ENCODE measurements around the gene DSEL. TPM values are rescaled to one million over a fixed set of nuclear protein-coding genes. Genes with fewer than 3 reads are reported as not detected.

The DSEL gene
- total and polyA plus RNA-seq, 2 of the 4 experiments (the other 2 are of a cell fraction) = 16.8 to 100 TPM

DNA sequence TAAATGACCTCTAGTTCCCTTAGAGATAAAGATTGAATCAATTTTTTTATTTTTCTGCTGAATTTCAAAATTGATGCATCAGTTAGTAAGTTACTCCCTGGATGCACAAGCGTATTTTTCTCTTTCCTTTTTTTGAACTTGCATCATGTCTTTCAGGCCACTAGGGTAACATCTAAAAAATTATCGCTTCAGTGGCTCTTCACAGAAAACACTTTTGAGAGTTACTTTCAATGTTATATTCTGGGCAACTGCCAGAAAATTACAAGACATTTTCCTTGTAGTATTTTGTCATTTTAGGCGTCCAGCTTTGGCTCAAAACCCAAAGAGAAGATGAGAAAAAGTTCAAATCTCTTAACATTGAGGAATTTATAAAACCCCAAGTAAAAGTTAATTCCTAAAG lies 59.8 kb downstream of the DSEL start:
- Histone ChIP-seq H3K23ac (ENCODE audit: low read depth, low read length) (no peak overlapping the region), H3K4me3 (ENCODE audit: insufficient read depth, low read depth, low read length) (no peak overlapping the region), H2AK9ac (replicated peaks; ENCODE audit: low read depth, low read length, poor library complexity) (no peak overlapping the region), H3K18ac (ENCODE audit: low read depth, low read length) (no peak overlapping the region), H4K5ac (ENCODE audit: low read depth, low read length) (no peak overlapping the region), H3K27ac (ENCODE audit: insufficient read depth, low read length) (no peak overlapping the region), H3K9me3 (ENCODE audit: control insufficient read depth, insufficient read depth, low read length) (no peaks in the 10 kb centered on the region), H4K8ac (ENCODE audit: low read depth in 2 of 2, low read length in 2 of 2) (no peak overlapping the region), H2BK15ac (ENCODE audit: low read depth, low read length) (no peak overlapping the region), H2AFZ (replicated peaks; ENCODE audit: low read length, poor library complexity) (no peak overlapping the region), H2BK20ac (ENCODE audit: low read depth, low read length) (no peak overlapping the region), H3K27me3 (ENCODE audit: control insufficient read depth, insufficient read depth, low read length) (no peaks in the 10 kb centered on the region), H3K36me3 (ENCODE audit: control insufficient read depth, insufficient read depth, low read length) (no peaks in the 10 kb centered on the region), H2BK120ac (ENCODE audit: low read depth, low read length) (no peak overlapping the region), H3K9me1 (ENCODE audit: insufficient read depth, low read length) (no peaks in the 10 kb centered on the region), H3K79me1 (ENCODE audit: low read depth in 1 of 2, low read length in 2 of 2) (no peaks in the 10 kb centered on the region), H3K4me2 (ENCODE audit: low read depth, low read length) (no peak overlapping the region), H4K20me1 (ENCODE audit: insufficient read depth, low read length) (no peaks in the 10 kb centered on the region), H3K56ac (ENCODE audit: extremely low read depth, insufficient read depth, low read length) (no peak overlapping the region), H3K4ac (ENCODE audit: low read depth, low read length) (no peak overlapping the region), H3K9ac (ENCODE audit: low read depth, low read length) (no peak overlapping the region), H3K4me1 (ENCODE audit: control insufficient read depth, insufficient read depth, low read length) (no peaks in the 10 kb centered on the region), H4K91ac (ENCODE audit: insufficient read depth, low read depth, low read length) (no peak overlapping the region), H2BK5ac (ENCODE audit: low read depth, low read length, poor library complexity, severe bottlenecking) (no peak overlapping the region), H2AK5ac (ENCODE audit: low read depth, low read length) (no peak overlapping the region), H3K14ac (replicated peaks; ENCODE audit: low read depth, low read length) (no peak overlapping the region)
- no TSS peak for BruUV-seq (replicated peaks)
- dilution Hi-C loops (cut with HindIII; ENCODE audit: low sequenced_read_pairs, unreplicated experiment) = no loop called here
- ATAC-seq (ENCODE audit: low read depth) = no peak
- TF ChIP-seq NFE2L2 (IDR thresholded peaks at IDR 0.05; ENCODE audit: low read depth, low read length) (no peak), BHLHE40 (IDR thresholded peaks at IDR 0.05; ENCODE audit: low read depth, low read length) (no peak), MXI1 (IDR thresholded peaks at IDR 0.05; ENCODE audit: borderline replicate concordance, low read depth, low read length) (no peak), RCOR1 (IDR thresholded peaks at IDR 0.05; ENCODE audit: insufficient replicate concordance, low read length) (no peak), FOS (IDR thresholded peaks at IDR 0.05; ENCODE audit: low read depth, low read length) (no peak)
- TF ChIP-seq, protein P1, sequence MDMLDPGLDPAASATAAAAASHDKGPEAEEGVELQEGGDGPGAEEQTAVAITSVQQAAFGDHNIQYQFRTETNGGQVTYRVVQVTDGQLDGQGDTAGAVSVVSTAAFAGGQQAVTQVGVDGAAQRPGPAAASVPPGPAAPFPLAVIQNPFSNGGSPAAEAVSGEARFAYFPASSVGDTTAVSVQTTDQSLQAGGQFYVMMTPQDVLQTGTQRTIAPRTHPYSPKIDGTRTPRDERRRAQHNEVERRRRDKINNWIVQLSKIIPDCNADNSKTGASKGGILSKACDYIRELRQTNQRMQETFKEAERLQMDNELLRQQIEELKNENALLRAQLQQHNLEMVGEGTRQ (IDR thresholded peaks at IDR 0.05; ENCODE audit: low read depth, low read length) = no peak
- TF ChIP-seq, protein P2, sequence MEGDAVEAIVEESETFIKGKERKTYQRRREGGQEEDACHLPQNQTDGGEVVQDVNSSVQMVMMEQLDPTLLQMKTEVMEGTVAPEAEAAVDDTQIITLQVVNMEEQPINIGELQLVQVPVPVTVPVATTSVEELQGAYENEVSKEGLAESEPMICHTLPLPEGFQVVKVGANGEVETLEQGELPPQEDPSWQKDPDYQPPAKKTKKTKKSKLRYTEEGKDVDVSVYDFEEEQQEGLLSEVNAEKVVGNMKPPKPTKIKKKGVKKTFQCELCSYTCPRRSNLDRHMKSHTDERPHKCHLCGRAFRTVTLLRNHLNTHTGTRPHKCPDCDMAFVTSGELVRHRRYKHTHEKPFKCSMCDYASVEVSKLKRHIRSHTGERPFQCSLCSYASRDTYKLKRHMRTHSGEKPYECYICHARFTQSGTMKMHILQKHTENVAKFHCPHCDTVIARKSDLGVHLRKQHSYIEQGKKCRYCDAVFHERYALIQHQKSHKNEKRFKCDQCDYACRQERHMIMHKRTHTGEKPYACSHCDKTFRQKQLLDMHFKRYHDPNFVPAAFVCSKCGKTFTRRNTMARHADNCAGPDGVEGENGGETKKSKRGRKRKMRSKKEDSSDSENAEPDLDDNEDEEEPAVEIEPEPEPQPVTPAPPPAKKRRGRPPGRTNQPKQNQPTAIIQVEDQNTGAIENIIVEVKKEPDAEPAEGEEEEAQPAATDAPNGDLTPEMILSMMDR (conservative IDR thresholded peaks at IDR 0.05; ENCODE audit: low read depth, low read length) = no peak
- POLR2A ChIA-PET (ENCODE audit: unreplicated experiment) = no interaction called here
- intact Hi-C loops (cut with micrococcal nuclease) = no loop called here
- no peak for DNase-seq
- CTCF ChIA-PET = no interaction called here
- no CpG with 5 or more reads among the region's 3 CpGs for WGBS, 2 experiments (ENCODE audit: extremely low coverage in 2 of 2, insufficient read length in 1 of 2)
- in situ Hi-C loops (cut with MboI; ENCODE audit: low sequenced_read_pairs) = no loop called here

Measured in IMR-90 (cell line).